ENCODE results near the gene VAC14.

GRCh38 chr16:70704586-70704985, 96.4 kb downstream of the VAC14 start:
- TF ChIP-seq CTCF (IDR thresholded peaks at IDR 0.05) (no peak), EZH2phosphoT487 (IDR thresholded peaks at IDR 0.05) (no peak), EZH2 (IDR thresholded peaks at IDR 0.05) (no peak)
